Stimulated activated CD4-positive, alpha-beta T cell treated with anti-CD3 and anti-CD28 coated beads, Interleukin-1b, Interleukin-23, amount 100 ng/mL, for 1 hour (primary cell): ENCODE results near the gene IQSEC3.
A peak's percentile ranks its signal among the peaks of the same experiment; 100 is the strongest.
"Not testable (repeated sequence)": the region's sequence is repeated elsewhere in the genome, so short reads cannot be mapped to it uniquely, and the experiment has no call there.

Experiments used
- DNase-seq, 2 donors: peaks; one replicate each; pipeline ENCODE4 v3.0.0-alpha.2; 2020; ENCODE audit warnings: low read depth in 2 of 2

IQSEC3 gene

GRCh38 chr12:177980-178828 is 111.6 kb downstream of the IQSEC3 start:
- DNase-seq, result no peak

DNA sequence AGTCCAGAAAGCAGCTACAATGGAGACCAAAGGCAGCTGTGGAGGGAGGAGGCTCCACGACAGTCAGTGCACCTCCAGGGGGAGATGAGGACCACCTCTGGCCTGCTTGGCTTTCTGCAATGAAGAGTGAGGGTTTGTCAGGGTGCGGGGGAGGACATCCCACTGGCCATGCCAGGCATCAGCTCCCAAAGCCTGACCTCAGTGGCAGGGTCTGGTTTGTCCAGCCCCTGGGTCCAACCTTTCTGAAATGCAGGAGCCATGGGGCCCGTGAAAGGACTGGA is 112.2 kb downstream of the IQSEC3 start:
- DNase-seq, result no peak

DNA sequence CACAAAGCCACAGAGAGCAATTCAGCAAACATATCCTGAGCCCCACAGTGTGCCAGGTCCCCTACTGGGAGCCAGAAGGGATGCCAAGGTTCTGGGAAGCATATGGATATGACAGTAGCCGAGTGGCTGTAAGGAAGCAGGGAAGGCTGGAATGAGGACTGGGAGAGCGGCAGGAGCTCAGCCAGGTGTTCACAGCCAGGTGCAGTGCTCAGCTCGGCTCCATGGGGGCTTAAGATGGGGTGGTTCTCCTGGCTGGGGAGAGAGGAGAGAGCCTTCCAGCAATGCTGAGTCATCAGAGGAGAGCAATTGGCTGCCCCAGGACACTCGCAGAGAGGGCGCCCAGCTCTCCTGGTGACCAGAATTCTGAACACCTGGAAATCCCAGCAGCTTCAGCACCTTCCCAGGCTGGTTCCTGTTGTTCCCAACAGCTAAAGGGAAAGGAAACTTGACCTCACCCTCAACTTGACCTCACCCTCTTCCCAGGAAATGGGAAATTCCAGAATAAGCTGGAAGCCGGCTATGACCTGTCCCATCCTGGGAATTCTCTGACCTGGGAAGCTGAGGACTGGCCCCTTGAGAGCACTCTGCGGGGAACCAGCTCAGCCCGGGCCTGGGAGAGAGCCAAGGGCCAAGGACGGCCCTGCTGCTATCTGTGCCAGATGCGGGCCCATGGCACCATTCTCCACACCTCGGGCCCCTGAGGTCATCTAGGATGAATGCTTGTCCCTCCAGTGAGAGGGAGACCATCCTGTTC is 112.7 kb downstream of the IQSEC3 start:
- DNase-seq, result no peak

DNA sequence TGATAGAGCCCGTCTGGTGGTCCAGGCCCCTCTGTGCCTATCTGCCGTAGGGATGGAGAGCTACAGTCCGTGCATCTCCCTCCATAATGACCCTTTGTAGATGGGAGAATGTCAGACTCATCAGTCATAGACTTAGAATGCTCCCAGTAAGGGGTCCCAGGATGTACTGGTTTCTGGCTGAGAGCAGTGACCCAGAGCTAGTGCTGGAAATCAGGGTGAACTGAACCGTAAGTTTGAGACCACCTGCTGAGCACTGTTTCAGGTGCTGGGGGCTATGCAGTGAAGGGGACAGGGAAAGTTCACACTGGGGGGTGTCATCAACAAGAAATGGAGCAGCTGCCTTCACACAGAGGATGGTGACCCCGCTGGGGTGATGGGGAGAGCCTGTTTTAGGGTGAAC is 113.3 kb downstream of the IQSEC3 start:
- no peak for DNase-seq

DNA sequence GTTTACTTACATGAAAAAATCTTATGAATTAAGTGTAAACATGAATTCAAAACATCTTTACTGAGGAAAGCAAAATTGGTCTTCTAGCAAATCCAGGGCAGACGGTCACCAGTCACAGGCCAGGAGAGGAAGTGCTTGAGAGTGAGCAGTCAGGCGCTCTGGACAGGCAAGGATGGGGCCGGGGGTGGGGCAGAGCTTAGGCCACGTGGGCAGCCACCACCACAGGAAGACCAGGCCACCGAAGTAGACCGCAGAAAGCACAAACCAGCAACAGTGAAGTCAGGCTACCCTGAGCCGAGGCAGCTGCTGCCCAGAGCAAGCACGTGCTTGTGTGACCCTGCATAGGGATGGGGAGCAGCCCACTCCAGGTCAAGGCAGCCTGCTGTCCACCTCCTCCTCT is 113.9 kb downstream of the IQSEC3 start:
- no peak for DNase-seq

DNA sequence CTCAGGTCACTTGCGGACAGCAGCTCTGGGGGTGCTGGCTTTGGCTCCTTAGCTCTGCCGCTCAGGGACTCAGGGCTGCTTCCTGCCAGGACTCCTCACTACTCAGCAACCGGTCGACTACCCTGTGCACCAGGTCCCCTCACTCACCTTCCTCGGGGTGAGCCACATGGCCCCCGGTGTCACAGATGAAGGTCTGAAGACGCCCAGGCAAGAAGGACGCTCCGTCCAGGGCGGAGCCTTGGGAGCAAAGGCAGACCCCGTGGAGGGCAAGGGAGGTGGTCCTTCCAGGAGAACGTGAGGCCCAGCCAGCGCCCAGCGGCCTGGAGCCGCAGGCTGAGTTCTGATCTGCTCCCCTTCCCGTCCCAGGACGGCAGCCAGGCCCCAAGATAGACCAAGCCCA is 115.4 kb downstream of the IQSEC3 start:
- no peak for DNase-seq

DNA sequence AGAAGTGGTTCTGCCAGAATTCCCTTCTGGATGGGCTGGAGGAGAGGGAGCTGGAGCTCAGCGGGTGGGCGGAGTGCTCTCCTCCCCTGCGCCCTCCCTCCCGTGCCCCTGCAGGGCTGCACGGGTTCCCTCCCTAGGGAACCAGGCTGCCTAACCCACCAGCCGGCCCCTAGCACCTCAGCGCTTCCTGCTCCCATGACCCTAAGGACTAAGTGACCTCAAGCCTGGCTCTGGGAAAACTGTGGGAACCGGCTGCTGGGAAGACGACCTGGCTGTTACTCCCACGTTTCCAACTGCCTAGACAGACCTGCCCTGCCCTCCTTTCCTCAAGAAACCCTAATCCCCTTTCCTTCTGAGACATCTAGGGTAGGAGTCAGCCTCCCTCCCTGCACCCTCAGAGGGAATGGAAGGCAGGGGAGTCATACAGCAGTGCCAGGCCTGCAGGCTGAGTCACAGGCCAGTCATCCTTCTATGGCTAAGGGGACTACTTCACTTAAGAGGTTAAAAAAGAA is 115.9 kb downstream of the IQSEC3 start:
- DNase-seq, result no peak

GRCh38 chr12:184811-185575 is 118.4 kb downstream of the IQSEC3 start:
- DNase-seq, result no peak

DNA sequence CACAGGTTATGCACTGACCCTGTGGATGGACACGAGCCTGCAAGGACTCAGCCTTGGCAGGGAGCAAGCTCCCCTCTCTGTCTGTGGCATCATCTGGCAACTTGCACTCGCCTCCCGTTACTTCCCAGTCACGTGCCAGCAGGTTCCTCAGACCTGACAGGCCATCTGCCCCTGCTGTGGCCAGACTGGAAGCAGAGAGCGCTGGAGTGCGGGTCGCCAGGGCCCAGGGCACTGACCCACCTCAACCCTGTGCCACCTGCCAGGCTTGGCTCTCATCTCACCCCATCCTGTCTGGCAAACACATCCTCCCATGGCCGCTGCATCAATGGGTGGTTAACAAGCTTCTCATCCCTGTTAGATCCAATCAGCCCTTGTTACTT is 119.0 kb downstream of the IQSEC3 start:
- no peak for DNase-seq

DNA sequence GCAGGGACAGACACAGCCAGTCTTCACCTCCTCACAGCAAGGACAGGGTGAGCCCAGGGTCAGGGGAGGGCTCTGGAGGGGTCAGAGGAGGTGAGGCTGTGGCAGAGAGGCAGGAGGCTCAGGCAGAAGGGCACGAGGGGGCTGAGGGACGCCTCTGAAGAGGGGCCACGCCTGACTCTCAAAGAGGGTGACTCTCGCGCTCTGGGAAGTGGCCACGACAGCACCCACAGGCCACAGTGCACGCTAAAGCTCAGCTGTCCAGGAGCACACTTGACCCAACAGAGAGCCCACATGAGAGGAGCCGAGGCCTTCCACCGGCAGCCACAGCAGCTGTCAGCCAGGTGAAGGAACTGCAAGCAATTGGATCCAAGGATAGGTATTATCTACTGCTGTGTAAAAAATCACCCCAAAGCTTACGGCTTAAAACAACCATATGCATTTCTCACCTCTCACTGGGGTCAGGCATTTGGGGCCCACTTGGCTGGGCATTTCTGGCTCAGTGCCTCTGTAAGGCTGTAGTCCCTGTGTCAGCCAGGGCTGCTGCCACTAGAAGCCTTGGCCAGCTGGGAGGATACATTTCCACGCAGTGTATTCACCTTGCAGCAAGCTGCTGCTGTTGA is 119.5 kb downstream of the IQSEC3 start:
- DNase-seq, result no peak

GRCh38 chr12:187986-188909 is 121.7 kb downstream of the IQSEC3 start:
- DNase-seq, result not testable (repeated sequence)

DNA sequence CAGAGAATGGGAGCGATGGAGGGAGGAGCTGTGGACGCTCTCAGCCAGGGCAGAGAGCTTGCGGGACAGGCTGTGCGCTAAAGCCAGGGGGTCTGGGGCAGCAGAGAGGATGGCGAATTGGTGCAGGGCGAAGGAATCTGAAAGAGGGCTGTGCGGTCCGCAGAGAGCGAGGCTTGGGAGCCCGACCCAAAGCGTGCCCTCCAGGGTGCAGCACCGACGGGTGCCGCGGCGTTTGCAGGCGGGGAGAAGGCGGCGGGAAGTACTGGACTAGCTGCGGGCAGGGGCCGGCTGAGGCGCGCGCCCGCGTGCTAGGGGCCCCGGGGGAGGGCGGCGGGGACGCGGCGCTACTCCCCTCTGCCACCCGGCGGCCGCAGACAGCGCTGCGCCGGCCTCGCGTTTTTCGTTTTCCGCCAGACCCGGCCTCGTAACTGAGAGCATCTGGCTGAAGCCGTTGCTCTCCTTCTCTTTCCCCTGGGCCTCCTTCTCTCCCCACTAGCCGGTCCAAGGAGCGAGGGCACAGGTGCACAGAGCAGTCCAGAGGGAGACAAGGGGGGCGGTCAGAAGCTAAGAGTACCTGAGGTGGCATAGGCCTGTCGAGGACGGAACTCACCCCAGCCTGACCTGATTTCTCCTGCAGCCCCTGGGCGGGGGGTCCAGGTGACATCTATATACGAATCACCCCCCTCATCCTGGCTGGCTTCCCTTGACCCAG is 122.5 kb downstream of the IQSEC3 start:
- peak in 1 of 2 donors; percentile 1 for DNase-seq

DNA sequence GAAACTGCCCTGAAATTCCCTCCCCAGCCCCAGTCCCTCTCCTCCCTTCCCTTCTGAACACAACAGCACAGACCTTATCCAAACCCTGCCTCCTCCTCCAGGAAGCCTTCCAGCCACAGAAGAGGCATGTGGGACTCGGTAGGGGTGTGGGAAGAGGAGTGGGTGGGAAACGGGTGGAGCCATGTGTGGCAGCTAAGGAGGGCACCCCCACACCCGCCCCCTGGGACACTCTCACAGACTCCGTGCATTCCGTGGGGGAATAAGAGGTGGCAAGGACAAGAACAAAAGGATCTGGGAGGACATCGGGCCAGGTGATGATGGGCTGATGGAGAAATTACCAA is 123.0 kb downstream of the IQSEC3 start:
- no peak for DNase-seq

GRCh38 chr12:190881-191280 is 124.3 kb downstream of the IQSEC3 start:
- DNase-seq, result no peak

DNA sequence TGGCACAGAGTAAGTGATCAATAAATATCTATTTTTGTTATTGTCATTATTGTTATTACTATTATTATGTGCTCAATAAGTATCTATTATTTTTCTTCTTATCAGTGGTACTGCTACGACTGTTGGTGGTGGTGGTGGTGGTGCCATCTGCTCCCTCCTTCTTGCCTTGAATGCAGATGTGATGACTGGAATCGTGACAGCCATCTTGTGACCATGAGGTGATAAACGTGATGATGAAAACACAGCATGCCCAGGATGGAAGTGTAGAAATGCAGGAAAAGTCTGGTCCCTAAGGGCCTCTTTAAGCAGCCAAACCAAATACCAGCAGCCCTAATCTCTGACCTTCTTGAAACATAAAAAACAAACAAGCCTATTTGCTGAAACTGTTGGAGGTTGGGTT is 125.0 kb downstream of the IQSEC3 start:
- DNase-seq, result no peak

DNA sequence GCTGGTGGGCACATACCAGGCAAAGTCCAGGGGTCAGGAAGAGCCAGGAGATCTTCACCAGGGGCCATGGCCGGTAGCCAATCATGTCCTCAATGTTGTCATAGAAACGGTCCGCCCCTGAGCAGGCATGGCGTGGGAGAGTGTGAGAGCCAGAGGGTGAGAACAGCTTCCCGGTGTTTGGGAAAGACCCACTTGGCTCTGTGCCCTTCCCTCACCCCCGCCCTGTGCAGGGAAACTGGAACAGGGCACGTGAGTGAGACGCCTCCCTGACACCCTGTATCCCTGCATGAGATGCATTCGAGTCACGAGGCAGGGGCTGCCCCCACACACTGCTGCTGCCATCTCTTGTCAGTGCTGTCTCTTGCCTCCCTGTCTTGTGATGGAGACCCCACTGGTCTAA is 126.7 kb downstream of the IQSEC3 start:
- DNase-seq, result no peak

GRCh38 chr12:194276-194675 is 127.7 kb downstream of the IQSEC3 start:
- DNase-seq, result no peak

DNA sequence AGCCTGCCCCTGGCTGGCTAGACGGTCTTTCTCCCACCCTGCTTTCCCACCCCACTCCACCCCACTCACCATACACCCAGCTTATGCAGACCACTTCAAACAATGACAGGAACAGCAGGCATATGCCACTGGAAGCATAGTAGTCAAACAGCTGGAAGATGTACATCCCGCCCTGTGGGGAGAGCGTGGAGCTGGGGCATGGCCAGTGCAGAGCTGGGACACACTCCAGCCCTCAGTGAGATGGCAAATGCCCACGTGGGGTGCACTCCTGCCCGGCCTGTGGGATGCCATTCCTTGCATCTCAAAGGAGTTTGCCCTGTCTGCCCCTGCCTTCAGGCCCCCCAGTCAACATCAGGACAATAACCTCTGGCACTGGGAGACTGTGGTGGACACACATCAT is 128.6 kb downstream of the IQSEC3 start:
- no peak for DNase-seq

DNA sequence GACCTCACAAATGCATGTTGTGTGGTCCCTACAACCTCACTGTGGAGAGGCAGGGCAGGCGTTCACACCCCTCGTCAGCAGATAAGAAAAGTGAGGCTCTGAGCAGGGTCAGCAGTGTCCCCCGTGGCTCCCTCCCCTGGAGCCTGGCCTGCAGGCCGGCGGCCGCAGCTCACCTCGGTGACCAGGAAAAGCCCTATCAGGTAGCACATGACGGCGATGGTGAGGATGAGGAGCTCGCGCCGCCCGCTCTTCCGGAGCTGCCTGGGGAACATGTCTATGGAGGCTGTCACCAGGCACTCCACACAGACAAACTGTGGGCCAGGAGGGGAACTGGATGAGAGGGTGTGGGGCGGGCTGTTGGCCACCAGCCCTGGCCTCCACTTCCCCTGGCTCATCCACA is 129.4 kb downstream of the IQSEC3 start:
- no peak for DNase-seq

DNA sequence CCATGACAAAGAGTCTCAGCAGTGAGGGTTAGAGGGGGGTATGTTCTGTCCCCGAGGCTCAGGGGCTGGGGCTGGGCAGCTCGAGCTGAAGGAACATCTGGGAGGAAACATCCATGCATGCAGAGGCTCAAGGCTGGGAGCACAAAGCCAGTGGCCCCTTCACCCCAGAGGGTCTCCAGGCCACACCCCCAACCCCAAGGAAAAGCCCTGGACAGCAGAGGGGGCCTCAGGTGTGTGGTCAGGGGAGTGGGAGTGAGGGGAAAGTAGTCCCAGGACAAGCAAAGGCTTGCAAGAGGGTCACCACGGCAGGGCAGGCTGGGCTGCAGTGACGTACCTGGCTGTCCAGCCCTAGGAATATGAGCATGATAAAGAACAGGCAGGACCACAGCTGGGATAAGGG is 129.9 kb downstream of the IQSEC3 start:
- no peak for DNase-seq
